Measurements from ENCODE around the gene CLIP1.
"Not testable (repeated sequence)": the region's sequence is repeated elsewhere in the genome, so short reads cannot be mapped to it uniquely, and the experiment has no call there.

DNA sequence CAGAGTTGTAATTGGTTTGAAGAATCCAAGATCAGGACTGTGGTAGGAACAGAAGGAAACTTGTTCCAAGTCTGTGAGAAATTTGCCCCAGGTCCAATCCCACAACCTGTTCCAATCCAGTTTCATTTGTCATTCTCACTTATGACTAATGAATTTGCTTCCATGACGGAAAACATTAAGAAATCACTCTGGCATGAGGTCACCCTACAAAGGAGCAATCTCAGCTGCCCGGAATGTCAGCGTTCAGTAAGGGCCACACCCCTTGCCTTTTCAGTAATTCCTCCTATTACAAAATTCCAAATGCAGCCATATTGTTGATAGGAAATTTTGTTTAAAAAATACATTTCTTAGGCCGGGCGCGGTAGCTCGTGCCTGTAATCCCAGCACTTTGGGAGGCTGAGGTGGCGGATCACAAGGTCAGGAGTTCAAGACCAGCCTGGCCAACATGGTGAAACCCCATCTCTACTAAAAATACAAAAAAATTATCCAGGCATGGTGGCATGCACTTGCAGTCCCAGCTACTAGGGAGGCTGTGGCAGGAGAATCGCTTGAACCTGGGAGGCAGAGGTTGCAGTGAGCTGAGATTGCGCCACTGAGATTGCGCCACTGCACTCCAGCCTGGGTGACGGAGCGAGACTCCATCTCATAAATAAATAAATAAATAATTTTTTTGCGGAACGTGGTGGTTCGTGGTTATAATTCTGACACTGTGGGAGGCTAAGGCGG, 42.0 kb upstream of the CLIP1 start:
- TF ChIP-seq, protein P1, sequence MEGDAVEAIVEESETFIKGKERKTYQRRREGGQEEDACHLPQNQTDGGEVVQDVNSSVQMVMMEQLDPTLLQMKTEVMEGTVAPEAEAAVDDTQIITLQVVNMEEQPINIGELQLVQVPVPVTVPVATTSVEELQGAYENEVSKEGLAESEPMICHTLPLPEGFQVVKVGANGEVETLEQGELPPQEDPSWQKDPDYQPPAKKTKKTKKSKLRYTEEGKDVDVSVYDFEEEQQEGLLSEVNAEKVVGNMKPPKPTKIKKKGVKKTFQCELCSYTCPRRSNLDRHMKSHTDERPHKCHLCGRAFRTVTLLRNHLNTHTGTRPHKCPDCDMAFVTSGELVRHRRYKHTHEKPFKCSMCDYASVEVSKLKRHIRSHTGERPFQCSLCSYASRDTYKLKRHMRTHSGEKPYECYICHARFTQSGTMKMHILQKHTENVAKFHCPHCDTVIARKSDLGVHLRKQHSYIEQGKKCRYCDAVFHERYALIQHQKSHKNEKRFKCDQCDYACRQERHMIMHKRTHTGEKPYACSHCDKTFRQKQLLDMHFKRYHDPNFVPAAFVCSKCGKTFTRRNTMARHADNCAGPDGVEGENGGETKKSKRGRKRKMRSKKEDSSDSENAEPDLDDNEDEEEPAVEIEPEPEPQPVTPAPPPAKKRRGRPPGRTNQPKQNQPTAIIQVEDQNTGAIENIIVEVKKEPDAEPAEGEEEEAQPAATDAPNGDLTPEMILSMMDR (IDR thresholded peaks at IDR 0.05), result not testable (repeated sequence)
- TF ChIP-seq POLR2A (IDR thresholded peaks at IDR 0.05), result not testable (repeated sequence)

Measured in vagina (tissue), 2 donors.